Calu3 (cell line): ENCODE measurements around the gene ASTN2. TPM values are rescaled to one million over a fixed set of nuclear protein-coding genes. Genes with fewer than 3 reads are reported as not detected.

Experiments
- BruUV-seq: library from RNA; stranded (reverse); fragments of 400-500 nt; replicated peaks from 2 replicates; lab custom pipeline; 2021; lab: Mats Ljungman, UMichigan
- CTCF ChIA-PET: fragments of 300-600 bp; sonication (Branson Sonifier 250); formaldehyde crosslinking; loops from one replicate; lab custom pipeline; 2022; ENCODE audit warnings: antibody characterized with exemption; lab: Charles Lee
- DNase-seq: peaks from one replicate; pipeline ENCODE4 v3.0.0; 2022
- H3K27ac Mint-ChIP-seq: one replicate; pipeline ENCODE4 v1.8.0; 2022; ENCODE audit warnings: mixed read lengths; ENCODE audit not compliant: unreplicated experiment
- H3K27me3 Mint-ChIP-seq: one replicate; pipeline ENCODE4 v1.8.0; 2022; ENCODE audit warnings: mixed read lengths; ENCODE audit not compliant: unreplicated experiment
- H3K36me3 Mint-ChIP-seq: one replicate; pipeline ENCODE4 v1.8.0; 2022; ENCODE audit warnings: mild to moderate bottlenecking, moderate library complexity, mixed read lengths; ENCODE audit not compliant: insufficient read depth, unreplicated experiment
- H3K4me1 Mint-ChIP-seq: one replicate; pipeline ENCODE4 v1.8.0; 2022; ENCODE audit warnings: mild to moderate bottlenecking, low read depth, mixed read lengths; ENCODE audit not compliant: unreplicated experiment
- H3K4me3 Mint-ChIP-seq: one replicate; pipeline ENCODE4 v1.8.0; 2022; ENCODE audit warnings: mild to moderate bottlenecking, low read depth, moderate library complexity, mixed read lengths; ENCODE audit not compliant: unreplicated experiment
- H3K9me3 Mint-ChIP-seq: one replicate; pipeline ENCODE4 v1.8.0; 2022; ENCODE audit warnings: low read depth, mixed read lengths; ENCODE audit not compliant: unreplicated experiment
- intact Hi-C: fragments of 100-400 bp; cut with micrococcal nuclease; formaldehyde crosslinking; loops from one replicate; pipeline ENCODE4 v1.10.0; 2022; ENCODE audit not compliant: unreplicated experiment
- total RNA-seq: library from RNA; stranded (reverse); gene quantifications from 2 replicates; pipeline ENCODE4 v1.2.3, GENCODE V29; 2022
- TF ChIP-seq, protein P1 (sequence below): fragments of 200-600 bp; IDR thresholded peaks from one replicate; pipeline ENCODE4 v1.8.0; 2022; ENCODE audit warnings: antibody characterized with exemption; ENCODE audit not compliant: unreplicated experiment

Gene ASTN2
- total RNA-seq, 1 experiment from 2014 or later, result 1.7 TPM

DNA sequence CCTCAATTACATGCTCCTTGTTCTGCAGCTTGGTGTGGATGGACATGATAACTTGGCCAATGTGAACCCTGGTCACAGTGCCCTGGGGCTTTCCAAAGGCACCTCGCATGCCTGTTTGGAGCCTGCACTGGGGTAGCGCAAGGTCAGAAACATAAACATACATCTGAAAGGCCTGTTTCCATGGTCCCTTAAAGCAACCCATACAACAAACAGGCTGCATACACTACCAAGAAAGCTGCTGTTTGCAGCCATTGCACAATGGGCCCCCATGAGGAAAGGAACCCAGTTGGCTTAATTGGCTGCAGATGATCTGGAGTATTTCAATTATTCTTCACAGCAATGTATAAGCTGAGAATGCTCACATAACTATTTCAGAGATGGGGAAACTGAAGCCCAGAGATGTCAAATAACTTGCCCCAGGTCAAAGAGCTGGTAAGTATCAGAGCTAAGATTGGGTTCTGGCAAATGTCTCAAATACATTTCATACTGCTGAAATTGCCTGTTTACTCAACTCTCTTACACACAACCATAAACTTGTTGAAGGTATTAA is 233.9 kb downstream of the ASTN2 start:
- H3K4me3 Mint-ChIP-seq, result no peak overlapping the region
- TF ChIP-seq, protein P1, sequence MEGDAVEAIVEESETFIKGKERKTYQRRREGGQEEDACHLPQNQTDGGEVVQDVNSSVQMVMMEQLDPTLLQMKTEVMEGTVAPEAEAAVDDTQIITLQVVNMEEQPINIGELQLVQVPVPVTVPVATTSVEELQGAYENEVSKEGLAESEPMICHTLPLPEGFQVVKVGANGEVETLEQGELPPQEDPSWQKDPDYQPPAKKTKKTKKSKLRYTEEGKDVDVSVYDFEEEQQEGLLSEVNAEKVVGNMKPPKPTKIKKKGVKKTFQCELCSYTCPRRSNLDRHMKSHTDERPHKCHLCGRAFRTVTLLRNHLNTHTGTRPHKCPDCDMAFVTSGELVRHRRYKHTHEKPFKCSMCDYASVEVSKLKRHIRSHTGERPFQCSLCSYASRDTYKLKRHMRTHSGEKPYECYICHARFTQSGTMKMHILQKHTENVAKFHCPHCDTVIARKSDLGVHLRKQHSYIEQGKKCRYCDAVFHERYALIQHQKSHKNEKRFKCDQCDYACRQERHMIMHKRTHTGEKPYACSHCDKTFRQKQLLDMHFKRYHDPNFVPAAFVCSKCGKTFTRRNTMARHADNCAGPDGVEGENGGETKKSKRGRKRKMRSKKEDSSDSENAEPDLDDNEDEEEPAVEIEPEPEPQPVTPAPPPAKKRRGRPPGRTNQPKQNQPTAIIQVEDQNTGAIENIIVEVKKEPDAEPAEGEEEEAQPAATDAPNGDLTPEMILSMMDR, result no peak
- CTCF ChIA-PET, result no interaction called here
- no peaks in the 10 kb centered on the region for H3K4me1 Mint-ChIP-seq
- H3K36me3 Mint-ChIP-seq, result no peaks in the 10 kb centered on the region
- DNase-seq, result no peak
- no TSS peak for BruUV-seq
- H3K9me3 Mint-ChIP-seq, result peaks cover 5% of the 10 kb centered on the region
- H3K27me3 Mint-ChIP-seq, result no peaks in the 10 kb centered on the region
- intact Hi-C loops, result no loop called here
- H3K27ac Mint-ChIP-seq, result no peak overlapping the region

DNA sequence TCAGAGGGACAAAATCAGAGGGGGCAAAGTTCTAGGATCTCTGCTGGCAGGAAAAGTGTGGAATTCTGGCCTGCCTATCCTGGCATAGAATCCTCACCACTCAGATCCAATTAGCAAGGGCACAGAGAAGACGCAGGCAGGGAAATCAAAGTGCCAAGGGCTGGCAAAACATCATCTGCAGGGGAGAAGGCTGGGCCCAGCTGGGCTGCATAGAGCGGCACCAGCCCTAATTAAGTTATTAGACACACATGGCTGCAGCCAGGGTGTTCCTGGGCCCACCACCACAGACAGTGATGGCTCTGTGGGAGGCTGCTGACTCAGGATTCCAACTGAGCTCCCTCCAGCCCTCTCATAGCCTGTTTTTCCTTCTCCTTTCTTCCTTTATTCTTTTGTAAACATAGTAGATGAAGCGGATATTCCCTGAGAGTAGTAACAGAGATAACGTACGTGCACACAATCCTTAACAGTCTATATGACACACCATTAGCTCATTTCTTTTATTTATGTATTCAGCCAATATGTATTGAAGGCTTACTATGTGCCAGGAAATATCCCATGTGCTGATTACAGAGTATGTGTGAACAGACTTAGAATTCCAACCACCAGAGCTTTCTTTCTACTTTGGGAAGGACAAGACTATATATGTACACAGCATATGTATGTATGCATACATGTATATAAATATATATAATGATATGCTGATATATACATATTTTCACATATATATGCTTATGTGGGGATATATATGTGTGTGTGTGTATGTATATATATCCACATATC is 236.1 kb downstream of the ASTN2 start:
- CTCF ChIA-PET, result no interaction called here
- H3K27me3 Mint-ChIP-seq, result no peaks in the 10 kb centered on the region
- no peak for DNase-seq
- H3K36me3 Mint-ChIP-seq, result no peaks in the 10 kb centered on the region
- peaks cover 5% of the 10 kb centered on the region for H3K9me3 Mint-ChIP-seq
- no TSS peak for BruUV-seq
- TF ChIP-seq, protein P1, result no peak
- no peak overlapping the region for H3K4me3 Mint-ChIP-seq
- H3K4me1 Mint-ChIP-seq, result no peaks in the 10 kb centered on the region
- H3K27ac Mint-ChIP-seq, result no peak overlapping the region
- intact Hi-C loops, result no loop called here

DNA sequence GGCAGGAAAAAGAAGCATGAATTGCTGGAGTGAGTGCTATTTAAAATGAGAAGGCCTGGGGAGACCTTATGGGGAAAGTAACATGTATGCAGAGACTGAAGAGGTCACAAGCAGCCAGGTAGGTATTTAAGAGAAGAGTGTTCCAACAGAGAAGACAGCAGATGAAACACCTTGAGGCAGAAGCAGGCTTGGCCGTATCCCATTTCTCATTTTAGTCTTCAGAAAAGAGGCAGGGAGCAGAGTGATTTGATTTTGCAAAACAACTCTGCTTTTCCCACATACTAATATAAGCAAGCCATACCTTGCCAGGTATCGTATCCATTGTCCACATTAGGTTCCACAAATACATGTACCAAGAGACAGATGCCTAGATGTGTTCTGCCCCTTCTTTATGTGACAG is 244.3 kb downstream of the ASTN2 start:
- no peaks in the 10 kb centered on the region for H3K27me3 Mint-ChIP-seq
- peaks cover 14% of the 10 kb centered on the region for H3K9me3 Mint-ChIP-seq
- H3K36me3 Mint-ChIP-seq, result no peaks in the 10 kb centered on the region
- BruUV-seq, result no TSS peak
- no peak overlapping the region for H3K27ac Mint-ChIP-seq
- H3K4me1 Mint-ChIP-seq, result no peaks in the 10 kb centered on the region
- H3K4me3 Mint-ChIP-seq, result no peak overlapping the region
- intact Hi-C loops, result no loop called here
- TF ChIP-seq, protein P1, result no peak
- CTCF ChIA-PET, result no interaction called here
- DNase-seq, result no peak

DNA sequence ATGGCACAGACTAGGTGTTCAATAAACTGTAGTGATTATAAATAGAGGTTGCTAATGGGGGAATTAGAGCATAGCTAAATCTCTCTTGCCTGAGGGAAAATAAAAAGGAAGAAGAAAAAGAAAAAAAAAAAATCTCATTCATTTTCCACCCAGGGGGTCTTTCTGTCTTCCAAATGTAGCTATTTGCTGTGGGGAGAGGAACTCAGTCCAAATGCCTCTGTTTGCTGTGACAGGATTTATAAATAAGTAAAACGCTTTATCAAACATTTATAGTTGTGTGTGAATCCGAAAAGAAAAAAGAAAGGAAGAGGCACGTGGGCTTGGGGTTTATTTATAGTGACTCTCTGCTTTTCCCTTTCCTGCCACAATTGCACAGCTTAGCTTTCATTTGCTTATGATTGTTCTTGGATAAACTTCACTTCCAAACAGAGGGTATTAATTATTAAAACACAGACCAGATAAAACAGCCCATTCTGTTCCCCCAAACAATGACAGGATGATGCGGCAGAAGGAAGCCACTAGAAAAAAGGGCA is 245.7 kb downstream of the ASTN2 start:
- peaks cover 14% of the 10 kb centered on the region for H3K9me3 Mint-ChIP-seq
- BruUV-seq, result no TSS peak
- H3K36me3 Mint-ChIP-seq, result no peaks in the 10 kb centered on the region
- no peak overlapping the region for H3K4me3 Mint-ChIP-seq
- intact Hi-C loops, result no loop called here
- no peak for DNase-seq
- CTCF ChIA-PET, result no interaction called here
- H3K4me1 Mint-ChIP-seq, result no peaks in the 10 kb centered on the region
- H3K27ac Mint-ChIP-seq, result no peak overlapping the region
- H3K27me3 Mint-ChIP-seq, result no peaks in the 10 kb centered on the region
- TF ChIP-seq, protein P1, result no peak
